Measurements from ENCODE around the gene OXNAD1.

Gene OXNAD1

GRCh38 chr3:16319723-16320122 lies 54.7 kb downstream of the OXNAD1 start:
- no peak overlapping the region for H3K27ac ChIP-seq
- no peak for DNase-seq (ENCODE audit: low read depth, low spot score)

- H3K27ac ChIP-seq: no peak overlapping the region
- no peak for DNase-seq (ENCODE audit: low read depth, low spot score)
Observed at GRCh38 chr3:16320711-16321110, 55.7 kb downstream of the OXNAD1 start.

GRCh38 chr3:16322189-16322588 lies 57.2 kb downstream of the OXNAD1 start:
- DNase-seq (ENCODE audit: low read depth, low spot score): no peak
- no peak overlapping the region for H3K27ac ChIP-seq

GRCh38 chr3:16323737-16324136 lies 58.7 kb downstream of the OXNAD1 start:
- no peak for DNase-seq (ENCODE audit: low read depth, low spot score)
- no peak overlapping the region for H3K27ac ChIP-seq

GRCh38 chr3:16325850-16326249 lies 60.8 kb downstream of the OXNAD1 start:
- DNase-seq (ENCODE audit: low read depth, low spot score): no peak
- H3K27ac ChIP-seq: no peak overlapping the region

- no peak overlapping the region for H3K27ac ChIP-seq
- no peak for DNase-seq (ENCODE audit: low read depth, low spot score)
Observed at GRCh38 chr3:16326724-16327349, 61.8 kb downstream of the OXNAD1 start.

- DNase-seq (ENCODE audit: low read depth, low spot score): no peak
- H3K27ac ChIP-seq: no peak overlapping the region
Observed at GRCh38 chr3:16328124-16328523, 63.1 kb downstream of the OXNAD1 start.

- H3K27ac ChIP-seq: no peak overlapping the region
- DNase-seq (ENCODE audit: low read depth, low spot score): no peak
Observed at GRCh38 chr3:16329036-16329825, 64.2 kb downstream of the OXNAD1 start.

- H3K27ac ChIP-seq: no peak overlapping the region
- no peak for DNase-seq (ENCODE audit: low read depth, low spot score)
Observed at GRCh38 chr3:16329826-16330129, 64.8 kb downstream of the OXNAD1 start.

GRCh38 chr3:16330351-16330750 lies 65.3 kb downstream of the OXNAD1 start:
- no peak for DNase-seq (ENCODE audit: low read depth, low spot score)
- H3K27ac ChIP-seq: no peak overlapping the region

- no peak for DNase-seq (ENCODE audit: low read depth, low spot score)
- no peak overlapping the region for H3K27ac ChIP-seq
Observed at GRCh38 chr3:16331319-16331883, 66.4 kb downstream of the OXNAD1 start.

- H3K27ac ChIP-seq: no peak overlapping the region
- no peak for DNase-seq (ENCODE audit: low read depth, low spot score)
Observed at GRCh38 chr3:16332904-16333426, 68.0 kb downstream of the OXNAD1 start.

- no peak overlapping the region for H3K27ac ChIP-seq
- DNase-seq (ENCODE audit: low read depth, low spot score): no peak
Observed at GRCh38 chr3:16334909-16335308, 69.9 kb downstream of the OXNAD1 start.

GRCh38 chr3:16335333-16335732 lies 70.3 kb downstream of the OXNAD1 start:
- no peak for DNase-seq (ENCODE audit: low read depth, low spot score)
- no peak overlapping the region for H3K27ac ChIP-seq

- no peak for DNase-seq (ENCODE audit: low read depth, low spot score)
- H3K27ac ChIP-seq: no peak overlapping the region
Observed at GRCh38 chr3:16335772-16336645, 71.0 kb downstream of the OXNAD1 start.

- no peak for DNase-seq (ENCODE audit: low read depth, low spot score)
- no peak overlapping the region for H3K27ac ChIP-seq
Observed at GRCh38 chr3:16336825-16337224, 71.8 kb downstream of the OXNAD1 start.

GRCh38 chr3:16337856-16338540 lies 73.0 kb downstream of the OXNAD1 start:
- no peak for DNase-seq (ENCODE audit: low read depth, low spot score)
- no peak overlapping the region for H3K27ac ChIP-seq

- DNase-seq (ENCODE audit: low read depth, low spot score): peak; percentile 43
- H3K27ac ChIP-seq: no peak overlapping the region
Observed at GRCh38 chr3:16338999-16339398, 74.0 kb downstream of the OXNAD1 start.

GRCh38 chr3:16343101-16343500 lies 78.1 kb downstream of the OXNAD1 start:
- DNase-seq (ENCODE audit: low read depth, low spot score): no peak
- no peak overlapping the region for H3K27ac ChIP-seq
